ENCODE results near the gene RPLP1.

DNA sequence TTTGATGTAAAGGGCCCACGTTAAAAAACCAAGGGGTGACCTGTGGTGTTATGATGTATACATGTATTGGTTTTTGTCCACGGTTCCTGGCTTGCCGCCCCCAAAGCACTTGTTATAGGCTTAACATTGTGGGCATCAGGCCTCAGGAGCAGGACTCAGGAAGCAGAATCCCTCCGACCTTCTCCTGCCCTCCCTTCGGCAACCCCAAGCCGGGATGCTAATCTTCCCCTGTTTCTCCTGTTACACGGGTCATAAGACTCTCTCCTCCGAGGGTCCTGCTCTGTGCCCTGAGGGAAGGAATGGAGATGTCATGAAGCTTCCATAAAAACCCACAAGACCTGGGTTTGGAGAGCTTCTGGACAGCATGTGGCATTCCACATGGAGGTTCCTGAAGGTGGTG lies 48.8 kb downstream of the RPLP1 start:
- TF ChIP-seq, protein P1, sequence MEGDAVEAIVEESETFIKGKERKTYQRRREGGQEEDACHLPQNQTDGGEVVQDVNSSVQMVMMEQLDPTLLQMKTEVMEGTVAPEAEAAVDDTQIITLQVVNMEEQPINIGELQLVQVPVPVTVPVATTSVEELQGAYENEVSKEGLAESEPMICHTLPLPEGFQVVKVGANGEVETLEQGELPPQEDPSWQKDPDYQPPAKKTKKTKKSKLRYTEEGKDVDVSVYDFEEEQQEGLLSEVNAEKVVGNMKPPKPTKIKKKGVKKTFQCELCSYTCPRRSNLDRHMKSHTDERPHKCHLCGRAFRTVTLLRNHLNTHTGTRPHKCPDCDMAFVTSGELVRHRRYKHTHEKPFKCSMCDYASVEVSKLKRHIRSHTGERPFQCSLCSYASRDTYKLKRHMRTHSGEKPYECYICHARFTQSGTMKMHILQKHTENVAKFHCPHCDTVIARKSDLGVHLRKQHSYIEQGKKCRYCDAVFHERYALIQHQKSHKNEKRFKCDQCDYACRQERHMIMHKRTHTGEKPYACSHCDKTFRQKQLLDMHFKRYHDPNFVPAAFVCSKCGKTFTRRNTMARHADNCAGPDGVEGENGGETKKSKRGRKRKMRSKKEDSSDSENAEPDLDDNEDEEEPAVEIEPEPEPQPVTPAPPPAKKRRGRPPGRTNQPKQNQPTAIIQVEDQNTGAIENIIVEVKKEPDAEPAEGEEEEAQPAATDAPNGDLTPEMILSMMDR (IDR thresholded peaks at IDR 0.05), result no peak
- TF ChIP-seq POLR2A (IDR thresholded peaks at IDR 0.05), result no peak

Data from testis (tissue), 2 donors.